ENCODE results near the gene ZRSR2. TPM values are rescaled to one million over a fixed set of nuclear protein-coding genes. Genes with fewer than 3 reads are reported as not detected.

The ZRSR2 gene
- total RNA-seq, 1 donor from 2014 or later = 9.3 TPM

- H3K27me3 ChIP-seq (ENCODE audit: insufficient read depth, low read length) = no peaks in the 10 kb centered on the region
- peak overlapping the region; percentile 97 for H3K4me2 ChIP-seq (ENCODE audit: low read length)
- no peak for FAIRE-seq
- H3K9me3 Mint-ChIP-seq (ENCODE audit: unreplicated experiment) = no peaks in the 10 kb centered on the region
- peak overlapping the region; percentile 94 for H2AFZ ChIP-seq (ENCODE audit: low read depth, low read length)
- H3K4me3 Mint-ChIP-seq (ENCODE audit: unreplicated experiment) = no peak overlapping the region
- no peaks in the 10 kb centered on the region for H3K4me1 Mint-ChIP-seq (ENCODE audit: low read depth, unreplicated experiment)
- no peaks in the 10 kb centered on the region for H3K27me3 Mint-ChIP-seq (ENCODE audit: low read depth, unreplicated experiment)
- no peaks in the 10 kb centered on the region for H3K36me3 ChIP-seq (ENCODE audit: insufficient read depth, low read length)
- H3K27ac Mint-ChIP-seq (ENCODE audit: unreplicated experiment) = no peak overlapping the region
- H3K9ac ChIP-seq (ENCODE audit: low read length) = peak overlapping the region; percentile 91
- H3K36me3 Mint-ChIP-seq (ENCODE audit: low read depth, unreplicated experiment) = no peaks in the 10 kb centered on the region
- no peaks in the 10 kb centered on the region for H3K9me3 ChIP-seq (ENCODE audit: insufficient read depth, low read depth, low read length)
- H4K20me1 ChIP-seq (ENCODE audit: insufficient read depth, low read length) = no peaks in the 10 kb centered on the region
- TF ChIP-seq EZH2 (IDR thresholded peaks at IDR 0.05; ENCODE audit: insufficient read depth, low read length) (no peak), CTCF (IDR thresholded peaks at IDR 0.05; ENCODE audit: insufficient read depth, low read depth, low read length) (no peak)
- H3K4me1 ChIP-seq (ENCODE audit: insufficient read depth, low read length) = no peaks in the 10 kb centered on the region
- peak overlapping the region; percentile 63 for H3K27ac ChIP-seq (ENCODE audit: low read depth, low read length)
- peak overlapping the region; percentile 89 for H3K4me3 ChIP-seq (ENCODE audit: insufficient read depth, low read depth, low read length)
- DNase-seq (ENCODE audit: low read depth) = no peak
- peaks cover 6% of the 10 kb centered on the region for H3K79me2 ChIP-seq (ENCODE audit: insufficient read depth, low read length)
Observed at GRCh38 chrX:15790769-15791290, 546 bp downstream of the ZRSR2 start.

DNA sequence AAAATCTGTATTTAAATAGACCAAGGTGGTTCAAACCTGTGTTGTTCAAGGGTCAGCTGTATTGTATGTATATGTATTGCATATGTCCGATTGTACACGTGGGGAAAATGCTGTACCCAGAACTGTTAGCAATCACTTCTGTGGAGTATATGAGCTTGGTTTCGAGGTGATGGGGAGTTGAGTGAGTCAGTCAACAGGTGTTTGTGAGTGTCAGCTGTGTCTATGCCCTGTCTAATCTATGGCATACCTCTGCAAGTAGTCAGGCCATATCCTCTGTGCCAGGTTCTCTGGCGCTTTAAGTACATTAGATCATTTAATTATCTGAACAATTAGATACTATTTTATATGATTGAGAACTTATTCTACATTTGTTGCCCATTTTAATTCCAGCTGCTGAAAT lies 7.4 kb downstream of the ZRSR2 start:
- FAIRE-seq (peak; percentile 58), DNase-seq (ENCODE audit: low read depth) (no peak)
- no peaks in the 10 kb centered on the region for H3K4me1 ChIP-seq (ENCODE audit: insufficient read depth, low read length)
- H3K36me3 ChIP-seq (ENCODE audit: insufficient read depth, low read length) = no peaks in the 10 kb centered on the region
- H3K4me3 ChIP-seq (ENCODE audit: insufficient read depth, low read depth, low read length) = no peak overlapping the region
- peaks cover 3% of the 10 kb centered on the region for H4K20me1 ChIP-seq (ENCODE audit: insufficient read depth, low read length)
- Mint-ChIP-seq H3K27ac (ENCODE audit: unreplicated experiment) (no peak overlapping the region), H3K4me1 (ENCODE audit: low read depth, unreplicated experiment) (no peaks in the 10 kb centered on the region), H3K4me3 (ENCODE audit: unreplicated experiment) (no peak overlapping the region), H3K27me3 (ENCODE audit: low read depth, unreplicated experiment) (no peaks in the 10 kb centered on the region), H3K9me3 (ENCODE audit: unreplicated experiment) (no peaks in the 10 kb centered on the region), H3K36me3 (ENCODE audit: low read depth, unreplicated experiment) (no peaks in the 10 kb centered on the region)
- TF ChIP-seq EZH2 (IDR thresholded peaks at IDR 0.05; ENCODE audit: insufficient read depth, low read length) = no peak
- TF ChIP-seq CTCF (IDR thresholded peaks at IDR 0.05; ENCODE audit: insufficient read depth, low read depth, low read length) = no peak
- no peak overlapping the region for H3K27ac ChIP-seq (ENCODE audit: low read depth, low read length)
- H3K9ac ChIP-seq (ENCODE audit: low read length) = no peak overlapping the region
- H3K79me2 ChIP-seq (ENCODE audit: insufficient read depth, low read length) = peaks cover 10% of the 10 kb centered on the region
- H3K4me2 ChIP-seq (ENCODE audit: low read length) = no peak overlapping the region
- no peaks in the 10 kb centered on the region for H3K27me3 ChIP-seq (ENCODE audit: insufficient read depth, low read length)
- H2AFZ ChIP-seq (ENCODE audit: low read depth, low read length) = no peak overlapping the region
- no peaks in the 10 kb centered on the region for H3K9me3 ChIP-seq (ENCODE audit: insufficient read depth, low read depth, low read length)

GRCh38 chrX:15804563-15804962 lies 14.3 kb downstream of the ZRSR2 start:
- H3K4me2 ChIP-seq (ENCODE audit: low read length) = no peak overlapping the region
- H3K4me3 ChIP-seq (ENCODE audit: insufficient read depth, low read depth, low read length) = no peak overlapping the region
- Mint-ChIP-seq H3K27me3 (ENCODE audit: low read depth, unreplicated experiment) (no peaks in the 10 kb centered on the region), H3K9me3 (ENCODE audit: unreplicated experiment) (no peaks in the 10 kb centered on the region), H3K4me1 (ENCODE audit: low read depth, unreplicated experiment) (no peaks in the 10 kb centered on the region), H3K27ac (ENCODE audit: unreplicated experiment) (no peak overlapping the region), H3K36me3 (ENCODE audit: low read depth, unreplicated experiment) (no peaks in the 10 kb centered on the region), H3K4me3 (ENCODE audit: unreplicated experiment) (no peak overlapping the region)
- peaks cover 7% of the 10 kb centered on the region for H3K36me3 ChIP-seq (ENCODE audit: insufficient read depth, low read length)
- FAIRE-seq (no peak), DNase-seq (ENCODE audit: low read depth) (no peak)
- H2AFZ ChIP-seq (ENCODE audit: low read depth, low read length) = no peak overlapping the region
- H3K4me1 ChIP-seq (ENCODE audit: insufficient read depth, low read length) = no peaks in the 10 kb centered on the region
- no peaks in the 10 kb centered on the region for H3K9me3 ChIP-seq (ENCODE audit: insufficient read depth, low read depth, low read length)
- TF ChIP-seq EZH2 (IDR thresholded peaks at IDR 0.05; ENCODE audit: insufficient read depth, low read length) = no peak
- no peak for TF ChIP-seq CTCF (IDR thresholded peaks at IDR 0.05; ENCODE audit: insufficient read depth, low read depth, low read length)
- no peaks in the 10 kb centered on the region for H3K79me2 ChIP-seq (ENCODE audit: insufficient read depth, low read length)
- no peaks in the 10 kb centered on the region for H4K20me1 ChIP-seq (ENCODE audit: insufficient read depth, low read length)
- no peak overlapping the region for H3K9ac ChIP-seq (ENCODE audit: low read length)
- no peak overlapping the region for H3K27ac ChIP-seq (ENCODE audit: low read depth, low read length)
- H3K27me3 ChIP-seq (ENCODE audit: insufficient read depth, low read length) = no peaks in the 10 kb centered on the region
